GM23248 (cell line): Measurements from ENCODE around the gene TP53. TPM values are rescaled to one million over a fixed set of nuclear protein-coding genes. Genes with fewer than 3 reads are reported as not detected.
A peak's percentile ranks its signal among the peaks of the same experiment; 100 is the strongest.

ENCODE experiments used
- DNase-seq: peaks from one replicate; pipeline ENCODE4 v3.0.0-alpha.2; 2015
- H2AFZ ChIP-seq: fragments of 200-600 bp; sonication (generic); 2 replicates; pipeline ENCODE4 v1.6.1; 2016; ENCODE audit warnings: antibody characterized with exemption
- H3F3A ChIP-seq: fragments of 200-600 bp; sonication (generic); 2 replicates; pipeline ENCODE4 v1.6.1; 2016; ENCODE audit warnings: mild to moderate bottlenecking, antibody characterized with exemption, mixed run types; ENCODE audit not compliant: insufficient read depth
- H3K27ac ChIP-seq: fragments of 200-600 bp; sonication (generic); 2 replicates; pipeline ENCODE4 v1.5.1; 2016; ENCODE audit warnings: mild to moderate bottlenecking
- H3K27me3 ChIP-seq: fragments of 200-600 bp; sonication (generic); replicated peaks from 2 replicates; pipeline ENCODE4 v1.6.1; 2016; ENCODE audit warnings: mild to moderate bottlenecking; ENCODE audit not compliant: insufficient read depth
- H3K36me3 ChIP-seq: fragments of 200-600 bp; sonication (generic); 2 replicates; pipeline ENCODE4 v1.6.1; 2016; ENCODE audit warnings: low read depth, mild to moderate bottlenecking
- H3K4me1 ChIP-seq: fragments of 200-600 bp; sonication (generic); 2 replicates; pipeline ENCODE4 v1.6.1; 2016; ENCODE audit warnings: mild to moderate bottlenecking; ENCODE audit not compliant: insufficient read depth
- H3K4me2 ChIP-seq: fragments of 200-600 bp; sonication (generic); one replicate; pipeline ENCODE4 v1.6.1; 2016; ENCODE audit warnings: mild to moderate bottlenecking; ENCODE audit not compliant: unreplicated experiment
- H3K4me3 ChIP-seq: fragments of 200-600 bp; sonication (generic); 2 replicates; pipeline ENCODE4 v1.5.1; 2016; ENCODE audit warnings: mild to moderate bottlenecking
- H3K79me2 ChIP-seq: fragments of 200-600 bp; sonication (generic); 2 replicates; pipeline ENCODE4 v1.6.1; 2016; ENCODE audit warnings: mild to moderate bottlenecking; ENCODE audit not compliant: insufficient read depth
- H3K9ac ChIP-seq: fragments of 200-600 bp; sonication (generic); 2 replicates; pipeline ENCODE4 v1.6.1; 2016; ENCODE audit warnings: mild to moderate bottlenecking
- H3K9me2 ChIP-seq: fragments of 200-600 bp; sonication (generic); 2 replicates; pipeline ENCODE4 v1.6.1; 2016; ENCODE audit warnings: mixed run types, mild to moderate bottlenecking, moderate library complexity; ENCODE audit not compliant: insufficient read depth
- H3K9me3 ChIP-seq: fragments of 200-600 bp; sonication (generic); one replicate; pipeline ENCODE4 v1.6.1; 2017; ENCODE audit warnings: low read depth
- H4K20me1 ChIP-seq: fragments of 200-600 bp; sonication (generic); 2 replicates; pipeline ENCODE4 v1.6.0; 2016; ENCODE audit not compliant: insufficient read depth
- EZH2 ChIP-seq: fragments of 200-600 bp; sonication (generic); IDR thresholded peaks from 2 replicates; pipeline ENCODE4 v1.6.1; 2018; ENCODE audit warnings: antibody characterized with exemption, mild to moderate bottlenecking; ENCODE audit not compliant: insufficient read depth, poor library complexity, severe bottlenecking
- EZH2phosphoT487 ChIP-seq: fragments of 200-600 bp; sonication (generic); IDR thresholded peaks from 2 replicates; pipeline ENCODE4 v1.6.1; 2018; ENCODE audit warnings: antibody characterized with exemption, moderate library complexity, mild to moderate bottlenecking, low read depth; ENCODE audit not compliant: insufficient read depth
- WGBS, 2 experiments: methylation state at CpG; one replicate each; pipeline ENCODE4 v1.1.6; 2015 to 2017; ENCODE audit warnings: low lambda C conversion rate in 2 of 2, low coverage in 1 of 2; ENCODE audit errors: missing lambda C conversion rate in 2 of 2; 5-methylcytosine and 5-hydroxymethylcytosine counted together
- in situ Hi-C: fragments of 300-500 bp; cut with MboI; formaldehyde crosslinking; loops from 2 replicates; pipeline ENCODE4 v1.15.0; 2020
- polyA plus RNA-seq: library from polyadenylated mRNA; unstranded; fragments of >200 nt; fragmentation: Nextera tagmentation; extraction: Ambion mirVana; gene quantifications from 2 replicates; pipeline ENCODE4 v1.2.1, GENCODE V29; 2016
- total RNA-seq: library from RNA; depleted of rRNA; stranded (reverse); fragments of >200 nt; shearing (Covaris generic); gene quantifications from 2 replicates; pipeline ENCODE4 v1.2.3, GENCODE V29; 2014

The TP53 gene
- total and polyA plus RNA-seq, 2 experiments from 2014 or later = 26.2 to 29.8 TPM

- Histone ChIP-seq H2AFZ (peak within 1 kb of the TSS; percentile 99), H3K27me3 (peaks cover 7% of the 10 kb centered on the region; the same call in 1 of the 2 replicates), H3K4me1 (peaks cover 4% of the 10 kb centered on the region; the same call in 1 of the 2 replicates), H3K27ac (no peak within 1 kb of the TSS), H3K4me3 (peak within 1 kb of the TSS; percentile 97), H3K9me3 (no peaks in the 10 kb centered on the region), H4K20me1 (no peaks in the 10 kb centered on the region), H3K4me2 (peak within 1 kb of the TSS; percentile 99), H3K9me2 (no peaks in the 10 kb centered on the region), H3F3A (no peaks in the 10 kb centered on the region), H3K36me3 (no peaks in the 10 kb centered on the region), H3K79me2 (no peaks in the 10 kb centered on the region), H3K9ac (peak within 1 kb of the TSS; percentile 79)
- TF ChIP-seq EZH2phosphoT487 (no peak), EZH2 (no peak)
- 1 to 2% methylated on average over 51 to 56 of the region's 64 CpGs for WGBS, 2 experiments
- DNase-seq = peak; percentile 91
- in situ Hi-C loops = no loop called here
Observed at GRCh38 chr17:7716901-7717755, 29.8 kb upstream of the TP53 start, which contains the start of gene DNAH2. Gene DNAH2, plus strand, starts transcription at chr17:7717744. Its CDS starts 1,991 bp downstream, at chr17:7719735.

GRCh38 chr17:7715936-7716886 is 28.9 kb upstream of the TP53 start:
- H3F3A ChIP-seq = no peaks in the 10 kb centered on the region
- peaks cover 13% of the 10 kb centered on the region; the same call in 1 of the 2 replicates for H3K27me3 ChIP-seq
- in situ Hi-C loops = no loop called here
- no peaks in the 10 kb centered on the region for H4K20me1 ChIP-seq
- 39 to 42% methylated on average over 18 to 20 of the region's 20 CpGs for WGBS, 2 experiments
- no peaks in the 10 kb centered on the region for H3K79me2 ChIP-seq
- H2AFZ ChIP-seq = peak overlapping the region; percentile 99
- H3K27ac ChIP-seq = no peak overlapping the region
- no peak for TF ChIP-seq EZH2
- no peak for TF ChIP-seq EZH2phosphoT487
- H3K4me3 ChIP-seq = peak overlapping the region; percentile 97
- H3K9ac ChIP-seq = peak overlapping the region; percentile 79
- H3K9me2 ChIP-seq = no peaks in the 10 kb centered on the region
- H3K9me3 ChIP-seq = no peaks in the 10 kb centered on the region
- no peaks in the 10 kb centered on the region for H3K36me3 ChIP-seq
- H3K4me1 ChIP-seq = peaks cover 4% of the 10 kb centered on the region; the same call in 1 of the 2 replicates
- peak overlapping the region; percentile 99 for H3K4me2 ChIP-seq
- no peak for DNase-seq

- Histone ChIP-seq H3K9me3 (no peaks in the 10 kb centered on the region), H3K27me3 (peaks cover 13% of the 10 kb centered on the region; the same call in 1 of the 2 replicates), H3K4me3 (no peak overlapping the region), H2AFZ (no peak overlapping the region), H3K79me2 (no peaks in the 10 kb centered on the region), H3K36me3 (no peaks in the 10 kb centered on the region), H3K9ac (no peak overlapping the region), H3K4me1 (peaks cover 4% of the 10 kb centered on the region; the same call in 1 of the 2 replicates), H3F3A (no peaks in the 10 kb centered on the region), H3K4me2 (no peak overlapping the region), H4K20me1 (no peaks in the 10 kb centered on the region), H3K27ac (no peak overlapping the region), H3K9me2 (no peaks in the 10 kb centered on the region)
- in situ Hi-C loops = no loop called here
- no peak for DNase-seq
- 73 to 79% methylated on average over 8 to 10 of the region's 10 CpGs for WGBS, 2 experiments
- TF ChIP-seq EZH2 = no peak
Observed at GRCh38 chr17:7714721-7715594, 27.7 kb upstream of the TP53 start.

GRCh38 chr17:7713782-7714181 is 26.5 kb upstream of the TP53 start:
- H3K9ac ChIP-seq = no peak overlapping the region
- no peak for DNase-seq
- no peaks in the 10 kb centered on the region for H4K20me1 ChIP-seq
- H3K27me3 ChIP-seq = 0 out of 2 replicates have a peak, but pooled peaks cover 11% of the 10 kb centered on the region
- H3K36me3 ChIP-seq = no peaks in the 10 kb centered on the region
- no peaks in the 10 kb centered on the region for H3K79me2 ChIP-seq
- H3K4me2 ChIP-seq = no peak overlapping the region
- 25 to 26% methylated on average over 8 to 9 of the region's 9 CpGs for WGBS, 2 experiments
- no peak for TF ChIP-seq EZH2phosphoT487
- TF ChIP-seq EZH2 = no peak
- H2AFZ ChIP-seq = no peak overlapping the region
- in situ Hi-C loops = no loop called here
- H3F3A ChIP-seq = no peaks in the 10 kb centered on the region
- no peaks in the 10 kb centered on the region for H3K9me2 ChIP-seq
- no peak overlapping the region for H3K4me3 ChIP-seq
- H3K27ac ChIP-seq = no peak overlapping the region
- no peaks in the 10 kb centered on the region for H3K9me3 ChIP-seq
- H3K4me1 ChIP-seq = peaks cover 4% of the 10 kb centered on the region; the same call in 1 of the 2 replicates
